Fibroblast of lung (primary cell): ENCODE measurements around the gene SNAI3.

Experiments used
- EZH2 ChIP-seq: IDR thresholded peaks from 2 replicates; pipeline ENCODE4 v1.5.1; 2012; ENCODE audit warnings: low read length, control low read depth, mild to moderate bottlenecking; ENCODE audit errors: missing control alignments
- TF ChIP-seq, protein P1 (sequence below), 2 donors: IDR thresholded peaks in 1 of 2; conservative IDR thresholded peaks in 1 of 2; 1 replicate in 1 of 2; 2 replicates in 1 of 2; pipeline ENCODE4 v1.5.1; 2011 to 2012; ENCODE audit warnings: low read length in 2 of 2, control low read depth in 1 of 2, inconsistent platforms in 1 of 2, low read depth in 1 of 2, mild to moderate bottlenecking in 1 of 2

GRCh38 chr16:88727871-88728270 is 41.6 kb upstream of the SNAI3 start:
- TF ChIP-seq, protein P1, sequence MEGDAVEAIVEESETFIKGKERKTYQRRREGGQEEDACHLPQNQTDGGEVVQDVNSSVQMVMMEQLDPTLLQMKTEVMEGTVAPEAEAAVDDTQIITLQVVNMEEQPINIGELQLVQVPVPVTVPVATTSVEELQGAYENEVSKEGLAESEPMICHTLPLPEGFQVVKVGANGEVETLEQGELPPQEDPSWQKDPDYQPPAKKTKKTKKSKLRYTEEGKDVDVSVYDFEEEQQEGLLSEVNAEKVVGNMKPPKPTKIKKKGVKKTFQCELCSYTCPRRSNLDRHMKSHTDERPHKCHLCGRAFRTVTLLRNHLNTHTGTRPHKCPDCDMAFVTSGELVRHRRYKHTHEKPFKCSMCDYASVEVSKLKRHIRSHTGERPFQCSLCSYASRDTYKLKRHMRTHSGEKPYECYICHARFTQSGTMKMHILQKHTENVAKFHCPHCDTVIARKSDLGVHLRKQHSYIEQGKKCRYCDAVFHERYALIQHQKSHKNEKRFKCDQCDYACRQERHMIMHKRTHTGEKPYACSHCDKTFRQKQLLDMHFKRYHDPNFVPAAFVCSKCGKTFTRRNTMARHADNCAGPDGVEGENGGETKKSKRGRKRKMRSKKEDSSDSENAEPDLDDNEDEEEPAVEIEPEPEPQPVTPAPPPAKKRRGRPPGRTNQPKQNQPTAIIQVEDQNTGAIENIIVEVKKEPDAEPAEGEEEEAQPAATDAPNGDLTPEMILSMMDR (conservative IDR thresholded peaks at IDR 0.05 in 1 of 2, IDR thresholded peaks at IDR 0.05 in 1 of 2; ENCODE audit: low read depth in 1 of 2, low read length in 2 of 2), result no peak
- TF ChIP-seq EZH2, result no peak
